Measurements from ENCODE around the gene ISG20L2. TPM values are rescaled to one million over a fixed set of nuclear protein-coding genes. Genes with fewer than 3 reads are reported as not detected.

ISG20L2 gene
- total and polyA plus RNA-seq, 7 donors = 12.0 to 23.4 (median 17.0) TPM

DNA sequence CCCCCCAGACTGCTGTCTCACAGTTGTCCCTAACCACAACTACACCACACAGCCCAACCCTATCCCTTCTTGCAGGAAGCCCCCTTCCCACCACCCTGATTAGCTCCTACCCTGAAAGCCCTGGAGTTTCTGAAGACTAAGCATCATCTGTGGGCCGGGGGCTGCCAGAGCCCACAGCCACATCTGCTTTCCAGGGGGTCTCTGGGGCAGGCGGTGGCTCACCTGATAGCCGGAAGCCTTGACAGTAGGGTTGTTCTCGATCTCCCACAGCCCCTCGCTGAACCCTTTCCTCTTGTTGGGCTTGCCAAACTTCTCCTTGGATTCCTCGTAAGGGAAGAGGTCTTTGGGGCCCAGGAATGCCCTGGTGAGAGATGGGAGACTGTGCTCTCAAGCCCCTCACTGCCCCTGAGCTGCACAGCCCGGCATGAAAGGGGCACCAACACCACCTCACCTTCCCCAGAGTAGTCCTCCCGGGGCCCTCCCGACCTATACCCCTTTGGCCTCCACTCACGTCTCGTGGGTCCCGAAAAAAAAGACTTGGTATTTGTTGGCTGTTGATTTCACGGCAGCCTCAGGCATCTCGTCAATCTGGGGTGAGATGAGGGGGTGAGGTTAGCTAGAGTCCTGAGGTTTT is 16.3 kb upstream of the ISG20L2 start:
- TF ChIP-seq, protein P1, sequence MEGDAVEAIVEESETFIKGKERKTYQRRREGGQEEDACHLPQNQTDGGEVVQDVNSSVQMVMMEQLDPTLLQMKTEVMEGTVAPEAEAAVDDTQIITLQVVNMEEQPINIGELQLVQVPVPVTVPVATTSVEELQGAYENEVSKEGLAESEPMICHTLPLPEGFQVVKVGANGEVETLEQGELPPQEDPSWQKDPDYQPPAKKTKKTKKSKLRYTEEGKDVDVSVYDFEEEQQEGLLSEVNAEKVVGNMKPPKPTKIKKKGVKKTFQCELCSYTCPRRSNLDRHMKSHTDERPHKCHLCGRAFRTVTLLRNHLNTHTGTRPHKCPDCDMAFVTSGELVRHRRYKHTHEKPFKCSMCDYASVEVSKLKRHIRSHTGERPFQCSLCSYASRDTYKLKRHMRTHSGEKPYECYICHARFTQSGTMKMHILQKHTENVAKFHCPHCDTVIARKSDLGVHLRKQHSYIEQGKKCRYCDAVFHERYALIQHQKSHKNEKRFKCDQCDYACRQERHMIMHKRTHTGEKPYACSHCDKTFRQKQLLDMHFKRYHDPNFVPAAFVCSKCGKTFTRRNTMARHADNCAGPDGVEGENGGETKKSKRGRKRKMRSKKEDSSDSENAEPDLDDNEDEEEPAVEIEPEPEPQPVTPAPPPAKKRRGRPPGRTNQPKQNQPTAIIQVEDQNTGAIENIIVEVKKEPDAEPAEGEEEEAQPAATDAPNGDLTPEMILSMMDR (IDR thresholded peaks at IDR 0.05) = no peak
- no peak for TF ChIP-seq POLR2A (IDR thresholded peaks at IDR 0.05)
- no peak for TF ChIP-seq POLR2AphosphoS5 (IDR thresholded peaks at IDR 0.05)
- TF ChIP-seq EP300 (IDR thresholded peaks at IDR 0.05) = no peak
- WGBS, 2 donors = 81 to 86% methylated on average over 14 of the region's 14 CpGs

DNA sequence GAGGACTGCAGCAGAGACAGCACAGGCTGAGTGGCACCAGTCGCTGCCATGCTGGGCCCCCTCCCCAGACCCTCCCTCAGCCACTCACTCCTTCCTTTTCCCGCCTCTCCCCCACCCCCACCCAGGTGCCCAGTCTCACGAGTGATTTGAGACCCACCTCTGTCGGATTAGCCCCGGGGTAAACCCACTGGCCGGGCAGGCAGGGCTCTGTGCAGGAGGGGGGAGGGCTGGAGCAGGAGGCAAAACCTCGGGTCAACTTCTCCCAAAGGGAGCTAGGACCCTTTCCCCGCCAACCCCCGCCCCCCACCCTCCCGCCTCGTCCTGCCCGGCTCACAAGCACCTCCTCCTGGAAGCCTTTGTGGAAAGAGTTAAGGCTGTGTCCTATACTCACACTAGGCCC is 15.8 kb upstream of the ISG20L2 start:
- Histone ChIP-seq H3K27ac (peak overlapping the region in 3 of 4 donors; percentile 98 to 100 (median 99)), H3K9me3 (no peaks in the 10 kb centered on the region), H3K27me3 (no peaks in the 10 kb centered on the region), H3K4me3 (no peak overlapping the region), H3K4me1 (peaks cover 0 to 64% (median 58%) of the 10 kb centered on the region in 4 donors), H3K36me3 (peaks cover 21 to 36% (median 27%) of the 10 kb centered on the region in 4 donors)
- TF ChIP-seq, protein P1 (IDR thresholded peaks at IDR 0.05) = no peak
- TF ChIP-seq POLR2A (IDR thresholded peaks at IDR 0.05) (no peak), EP300 (IDR thresholded peaks at IDR 0.05) (no peak)
- intact Hi-C loops (cut with DNase I) = no loop called here
- DNase-seq = no peak
- WGBS, 2 donors = 79 to 84% methylated on average over 12 of the region's 12 CpGs

More for the DNA sequence above, 16.3 kb upstream of the ISG20L2 start:
- no peak for DNase-seq
- peaks cover 0 to 67% (median 60%) of the 10 kb centered on the region in 4 donors for H3K4me1 ChIP-seq
- peaks cover 21 to 36% (median 27%) of the 10 kb centered on the region in 4 donors for H3K36me3 ChIP-seq
- H3K27me3 ChIP-seq = no peaks in the 10 kb centered on the region
- no peak overlapping the region for H3K4me3 ChIP-seq
- H3K27ac ChIP-seq = peak overlapping the region; percentile 96 to 100 (median 98)
- H3K9me3 ChIP-seq = no peaks in the 10 kb centered on the region
- intact Hi-C loops (cut with DNase I) = no loop called here

DNA sequence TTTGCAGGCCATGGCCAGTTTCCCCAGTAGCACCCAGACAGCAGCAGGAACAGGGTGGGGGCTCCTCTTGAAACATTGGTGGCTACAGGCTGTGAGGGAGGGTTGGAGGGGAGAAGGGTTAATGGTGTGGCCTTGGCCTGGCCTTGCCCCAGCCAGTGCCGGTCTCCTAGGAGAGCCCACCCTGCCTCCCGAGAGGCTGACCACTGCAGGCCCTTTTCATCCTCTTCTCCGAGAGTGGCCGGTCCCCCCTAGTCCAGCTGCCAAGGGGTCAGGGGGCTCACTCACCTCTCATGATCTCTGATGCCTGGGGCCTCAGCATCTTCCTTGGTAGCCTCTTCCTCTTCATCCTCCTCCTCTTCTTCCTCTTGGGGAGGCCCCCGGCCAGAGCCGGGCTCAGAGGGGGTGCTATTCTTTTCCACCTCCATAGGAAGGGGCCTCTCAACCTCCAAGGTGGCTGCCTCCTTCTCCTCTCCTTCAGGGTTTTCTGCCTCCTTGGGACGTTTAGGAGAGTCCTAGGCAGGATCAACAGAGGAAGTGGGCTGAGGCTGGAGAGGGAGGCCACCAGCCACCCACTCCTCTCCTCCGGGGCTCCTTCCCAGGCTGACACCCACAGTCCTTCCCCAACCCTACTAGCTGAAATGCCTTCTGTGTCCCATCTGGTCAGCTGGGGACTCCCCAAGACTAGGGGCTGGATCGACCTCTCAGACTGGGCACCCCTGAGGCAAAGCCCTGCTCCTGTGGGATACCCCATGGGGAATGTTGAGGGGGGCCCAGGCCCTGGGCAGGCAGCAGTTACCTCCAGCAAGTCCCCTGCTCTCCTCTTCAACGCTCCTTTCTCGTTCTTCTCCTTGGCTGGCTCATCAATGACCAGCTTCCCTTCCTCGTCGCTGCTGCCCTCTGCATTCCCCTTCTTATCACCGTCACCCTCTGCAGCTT is 15.1 kb upstream of the ISG20L2 start:
- intact Hi-C loops (cut with DNase I) = no loop called here
- H3K4me3 ChIP-seq = no peak overlapping the region
- H3K4me1 ChIP-seq = peaks cover 0 to 57% (median 51%) of the 10 kb centered on the region in 4 donors
- TF ChIP-seq, protein P1 (IDR thresholded peaks at IDR 0.05) = no peak
- TF ChIP-seq POLR2AphosphoS5 (IDR thresholded peaks at IDR 0.05) (no peak), EP300 (IDR thresholded peaks at IDR 0.05) (no peak), POLR2A (IDR thresholded peaks at IDR 0.05) (no peak)
- H3K9me3 ChIP-seq = no peaks in the 10 kb centered on the region
- H3K27me3 ChIP-seq = no peaks in the 10 kb centered on the region
- no peak for DNase-seq
- 87 to 89% methylated on average over 14 of the region's 14 CpGs for WGBS, 2 donors
- no peak overlapping the region for H3K27ac ChIP-seq
- peaks cover 21 to 36% (median 27%) of the 10 kb centered on the region in 4 donors for H3K36me3 ChIP-seq

GRCh38 chr1:156742801-156743200 is 14.2 kb upstream of the ISG20L2 start:
- no peak for DNase-seq
- TF ChIP-seq POLR2A (IDR thresholded peaks at IDR 0.05) (no peak), EP300 (IDR thresholded peaks at IDR 0.05) (no peak), POLR2AphosphoS5 (IDR thresholded peaks at IDR 0.05) (no peak)
- TF ChIP-seq, protein P1 (IDR thresholded peaks at IDR 0.05) = no peak
- WGBS, 2 donors = 93 to 94% methylated on average over 4 of the region's 4 CpGs

More at GRCh38 chr1:156742801-156743200, 14.2 kb upstream of the ISG20L2 start:
- Histone ChIP-seq H3K4me3 (no peak overlapping the region), H3K9me3 (no peaks in the 10 kb centered on the region), H3K27ac (peak overlapping the region in 1 of 4 donors; percentile 9), H3K4me1 (peaks cover 0 to 49% (median 42%) of the 10 kb centered on the region in 4 donors), H3K36me3 (peaks cover 22 to 37% (median 30%) of the 10 kb centered on the region in 4 donors), H3K27me3 (no peaks in the 10 kb centered on the region)
- intact Hi-C loops (cut with DNase I) = no loop called here
